Liver (tissue), 9 donors: Measurements from ENCODE around the gene THSD7B. TPM values are rescaled to one million over a fixed set of nuclear protein-coding genes. Genes with fewer than 3 reads are reported as not detected.

ENCODE experiments used
- DNase-seq: peaks from one replicate; pipeline ENCODE4 v3.0.0-alpha.2; 2017; ENCODE audit warnings: low spot score
- H3K27ac ChIP-seq, 2 donors: one replicate each; pipeline ENCODE4 v1.7.0; 2013; ENCODE audit warnings: inconsistent platforms in 2 of 2, low read length in 2 of 2, control low read depth in 1 of 2, low read depth in 1 of 2, mild to moderate bottlenecking in 1 of 2
- H3K27me3 ChIP-seq, 4 donors: one replicate each; pipeline versions ENCODE4 v1.6.1 to v1.7.0; 2013; ENCODE audit warnings: low read length in 3 of 4, inconsistent platforms in 1 of 4, mild to moderate bottlenecking in 1 of 4, moderate library complexity in 1 of 4; ENCODE audit not compliant: control insufficient read depth in 4 of 4, insufficient read depth in 4 of 4
- H3K36me3 ChIP-seq, 4 donors: one replicate each; pipeline versions ENCODE4 v1.6.1 to v1.7.0; 2013; ENCODE audit warnings: low read length in 3 of 4, mild to moderate bottlenecking in 3 of 4, low read depth in 1 of 4, moderate library complexity in 1 of 4; ENCODE audit not compliant: control insufficient read depth in 4 of 4, insufficient read depth in 3 of 4
- H3K4me1 ChIP-seq, 4 donors: one replicate each; pipeline versions ENCODE4 v1.6.1 to v1.7.0; 2013; ENCODE audit warnings: low read length in 3 of 4, mild to moderate bottlenecking in 3 of 4, moderate library complexity in 1 of 4; ENCODE audit not compliant: control insufficient read depth in 4 of 4, insufficient read depth in 4 of 4
- H3K4me3 ChIP-seq, 3 donors: one replicate each; pipeline versions ENCODE4 v1.6.1 to v1.7.0; 2013; ENCODE audit warnings: low read length in 3 of 3, control low read depth in 1 of 3, low read depth in 1 of 3, mild to moderate bottlenecking in 1 of 3
- H3K9ac ChIP-seq, 2 donors: one replicate each; pipeline ENCODE4 v1.7.0; 2013; ENCODE audit warnings: low read length in 2 of 2, mild to moderate bottlenecking in 2 of 2, moderate library complexity in 2 of 2, control low read depth in 1 of 2, low read depth in 1 of 2
- H3K9me3 ChIP-seq, 4 donors: one replicate each; pipeline versions ENCODE4 v1.6.1 to v1.7.0; 2013; ENCODE audit warnings: low read length in 3 of 4; ENCODE audit not compliant: control insufficient read depth in 4 of 4
- ATF3 ChIP-seq: IDR thresholded peaks from 2 replicates; pipeline ENCODE4 v1.6.1; 2016; ENCODE audit warnings: antibody characterized with exemption
- CTCF ChIP-seq: fragments of 150-350 bp; IDR thresholded peaks from 2 replicates; pipeline ENCODE4 v1.5.1; 2017; ENCODE audit warnings: improper control_type of control experiment, low read depth, low read length; ENCODE audit not compliant: missing input control
- EGR1 ChIP-seq, 2 donors: IDR thresholded peaks; 2 replicates each; pipeline ENCODE4 v1.6.1; 2016 to 2018; ENCODE audit warnings: antibody characterized with exemption in 2 of 2, low read depth in 2 of 2
- FOXA1 ChIP-seq: IDR thresholded peaks from 2 replicates; pipeline ENCODE4 v1.6.1; 2016; ENCODE audit warnings: antibody characterized with exemption
- FOXA2 ChIP-seq: IDR thresholded peaks from 2 replicates; pipeline ENCODE4 v1.6.1; 2016; ENCODE audit warnings: antibody characterized with exemption
- GABPA ChIP-seq, 2 donors: IDR thresholded peaks in 1 of 2; conservative IDR thresholded peaks in 1 of 2; 2 replicates each; pipeline ENCODE4 v1.6.1; 2016; ENCODE audit warnings: antibody characterized with exemption in 2 of 2, mild to moderate bottlenecking in 1 of 2, moderate library complexity in 1 of 2
- HNF4A ChIP-seq, 2 donors: conservative IDR thresholded peaks; 2 replicates each; pipeline ENCODE4 v1.6.1; 2016; ENCODE audit warnings: antibody characterized with exemption in 2 of 2, mild to moderate bottlenecking in 2 of 2
- HNF4G ChIP-seq: IDR thresholded peaks from 2 replicates; pipeline ENCODE4 v1.6.1; 2016; ENCODE audit warnings: antibody characterized with exemption
- MAX ChIP-seq: IDR thresholded peaks from 2 replicates; pipeline ENCODE4 v1.6.1; 2016; ENCODE audit warnings: antibody characterized with exemption
- NR2F2 ChIP-seq: IDR thresholded peaks from 2 replicates; pipeline ENCODE4 v1.6.1; 2016; ENCODE audit warnings: antibody characterized with exemption
- RAD21 ChIP-seq, 2 donors: IDR thresholded peaks; 2 replicates each; pipeline ENCODE4 v1.6.1; 2016; ENCODE audit warnings: antibody characterized with exemption in 2 of 2, mild to moderate bottlenecking in 2 of 2
- RXRA ChIP-seq, 2 donors: IDR thresholded peaks; 2 replicates each; pipeline ENCODE4 v1.6.1; 2017 to 2018; ENCODE audit warnings: antibody characterized with exemption in 2 of 2, mild to moderate bottlenecking in 1 of 2
- SP1 ChIP-seq: IDR thresholded peaks from 2 replicates; pipeline ENCODE4 v1.6.1; 2018; ENCODE audit warnings: antibody characterized with exemption, mild to moderate bottlenecking
- TAF1 ChIP-seq: conservative IDR thresholded peaks from 2 replicates; pipeline ENCODE4 v1.6.1; 2016; ENCODE audit warnings: antibody characterized with exemption, mild to moderate bottlenecking
- YY1 ChIP-seq: IDR thresholded peaks from 2 replicates; pipeline ENCODE4 v1.6.1; 2016; ENCODE audit warnings: antibody characterized with exemption, mild to moderate bottlenecking
- ZBTB33 ChIP-seq: IDR thresholded peaks from 2 replicates; pipeline ENCODE4 v1.6.1; 2016; ENCODE audit warnings: antibody characterized with exemption
- WGBS: extraction: QIAGEN DNeasy Blood & Tissue Kit; methylation state at CpG from one replicate; pipeline ENCODE4 v1.1.7; 2013; 5-methylcytosine and 5-hydroxymethylcytosine counted together
- polyA plus RNA-seq, 2 donors: library from polyadenylated mRNA; stranded (reverse) in 1 of 2; unstranded in 1 of 2; fragments of 200-250 nt in 1 of 2; fragments of >200 nt in 1 of 2; fragmentation: Nextera tagmentation in 1 of 2; extraction: Ambion mirVana in 1 of 2; gene quantifications; one replicate each; pipeline versions ENCODE4 v1.2.1 to v1.2.3, GENCODE V29; 2013 to 2015
- total RNA-seq, 2 donors: library from RNA; depleted of rRNA; stranded (reverse); fragments of >200 nt; gene quantifications; one replicate each; pipeline ENCODE4 v1.2.3, GENCODE V29; 2014
- TF ChIP-seq, protein P1 (sequence below): IDR thresholded peaks from 2 replicates; pipeline ENCODE4 v1.6.1; 2016; ENCODE audit warnings: antibody characterized with exemption, mild to moderate bottlenecking
- donor health status: healthy.
- donor health status: healthy.
- donor health status: healthy.
- donor health status: healthy.
- donor health status: healthy.

Gene THSD7B
- total and polyA plus RNA-seq, 4 donors, result 0.01 to 0.75 (median 0.42) TPM; not detected in 1

DNA sequence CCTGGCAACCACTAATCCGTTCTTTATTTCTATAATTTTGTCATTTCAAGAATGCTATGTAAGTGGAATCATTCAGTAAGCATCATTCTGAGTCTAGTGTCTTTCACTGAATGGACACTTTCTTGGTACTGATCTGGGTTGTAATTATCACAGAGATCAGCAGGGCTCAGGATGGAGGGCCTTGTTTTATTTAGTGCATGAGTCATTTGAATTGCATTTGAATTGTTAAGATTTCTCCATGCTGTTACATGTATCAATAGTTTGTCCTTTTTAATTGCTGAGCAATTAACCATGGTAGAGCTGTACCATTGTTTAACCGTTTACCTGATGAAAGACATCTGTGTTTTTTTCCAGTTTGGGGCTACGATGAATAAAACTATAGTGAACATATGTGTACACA lies 256.4 kb downstream of the THSD7B start:
- H3K4me3 ChIP-seq, result no peak overlapping the region
- no peak overlapping the region for H3K27ac ChIP-seq
- H3K9ac ChIP-seq, result no peak overlapping the region
- H3K4me1 ChIP-seq, result no peaks in the 10 kb centered on the region
- no peaks in the 10 kb centered on the region for H3K9me3 ChIP-seq
- TF ChIP-seq NR2F2 (no peak), HNF4G (no peak)
- TF ChIP-seq, protein P1, sequence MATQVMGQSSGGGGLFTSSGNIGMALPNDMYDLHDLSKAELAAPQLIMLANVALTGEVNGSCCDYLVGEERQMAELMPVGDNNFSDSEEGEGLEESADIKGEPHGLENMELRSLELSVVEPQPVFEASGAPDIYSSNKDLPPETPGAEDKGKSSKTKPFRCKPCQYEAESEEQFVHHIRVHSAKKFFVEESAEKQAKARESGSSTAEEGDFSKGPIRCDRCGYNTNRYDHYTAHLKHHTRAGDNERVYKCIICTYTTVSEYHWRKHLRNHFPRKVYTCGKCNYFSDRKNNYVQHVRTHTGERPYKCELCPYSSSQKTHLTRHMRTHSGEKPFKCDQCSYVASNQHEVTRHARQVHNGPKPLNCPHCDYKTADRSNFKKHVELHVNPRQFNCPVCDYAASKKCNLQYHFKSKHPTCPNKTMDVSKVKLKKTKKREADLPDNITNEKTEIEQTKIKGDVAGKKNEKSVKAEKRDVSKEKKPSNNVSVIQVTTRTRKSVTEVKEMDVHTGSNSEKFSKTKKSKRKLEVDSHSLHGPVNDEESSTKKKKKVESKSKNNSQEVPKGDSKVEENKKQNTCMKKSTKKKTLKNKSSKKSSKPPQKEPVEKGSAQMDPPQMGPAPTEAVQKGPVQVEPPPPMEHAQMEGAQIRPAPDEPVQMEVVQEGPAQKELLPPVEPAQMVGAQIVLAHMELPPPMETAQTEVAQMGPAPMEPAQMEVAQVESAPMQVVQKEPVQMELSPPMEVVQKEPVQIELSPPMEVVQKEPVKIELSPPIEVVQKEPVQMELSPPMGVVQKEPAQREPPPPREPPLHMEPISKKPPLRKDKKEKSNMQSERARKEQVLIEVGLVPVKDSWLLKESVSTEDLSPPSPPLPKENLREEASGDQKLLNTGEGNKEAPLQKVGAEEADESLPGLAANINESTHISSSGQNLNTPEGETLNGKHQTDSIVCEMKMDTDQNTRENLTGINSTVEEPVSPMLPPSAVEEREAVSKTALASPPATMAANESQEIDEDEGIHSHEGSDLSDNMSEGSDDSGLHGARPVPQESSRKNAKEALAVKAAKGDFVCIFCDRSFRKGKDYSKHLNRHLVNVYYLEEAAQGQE, result no peak
- no peaks in the 10 kb centered on the region for H3K36me3 ChIP-seq
- 86% methylated on average over 3 of the region's 3 CpGs for WGBS
- H3K27me3 ChIP-seq, result no peaks in the 10 kb centered on the region
- no peak for DNase-seq

DNA sequence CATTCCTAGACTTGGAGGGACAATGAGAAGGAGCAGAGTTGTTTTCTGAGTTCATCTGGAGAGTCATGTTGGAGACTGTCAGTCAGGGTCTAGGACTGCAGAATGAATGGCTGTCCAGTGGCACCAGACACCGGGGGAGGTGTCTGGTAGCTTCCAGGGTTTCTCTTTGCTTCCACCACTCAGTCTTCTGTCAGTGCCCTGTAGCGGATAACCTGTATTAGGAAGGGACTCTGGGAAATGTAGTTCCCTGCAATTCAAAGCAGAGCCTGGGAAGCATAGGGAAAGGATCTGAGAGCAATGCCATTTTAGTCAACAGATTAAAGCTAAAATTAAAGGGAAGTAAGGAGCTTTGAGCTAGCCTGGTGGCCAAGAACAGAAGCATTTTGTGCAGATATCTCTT lies 257.9 kb downstream of the THSD7B start:
- Histone ChIP-seq H3K27me3 (no peaks in the 10 kb centered on the region), H3K9ac (no peak overlapping the region), H3K4me1 (no peaks in the 10 kb centered on the region), H3K36me3 (no peaks in the 10 kb centered on the region), H3K27ac (no peak overlapping the region), H3K9me3 (peaks cover 0 to 2% (median 1%) of the 10 kb centered on the region in 4 donors), H3K4me3 (no peak overlapping the region)
- no peak for DNase-seq
- WGBS, result 79% methylated on average over 2 of the region's 2 CpGs
- TF ChIP-seq EGR1 (IDR thresholded peaks at IDR 0.05; ENCODE audit: low read depth in 2 of 2) (no peak), ZBTB33 (no peak)

- H3K9ac ChIP-seq, result no peak overlapping the region
- no peaks in the 10 kb centered on the region for H3K4me1 ChIP-seq
- no peak for TF ChIP-seq ZBTB33
- no peak for TF ChIP-seq SP1
- TF ChIP-seq MAX, result no peak
- no peak for TF ChIP-seq TAF1
- TF ChIP-seq RAD21 (IDR thresholded peaks at IDR 0.05), result no peak
- no peak for TF ChIP-seq EGR1 (IDR thresholded peaks at IDR 0.05; ENCODE audit: low read depth in 2 of 2)
- no peak for TF ChIP-seq HNF4A (conservative IDR thresholded peaks at IDR 0.05)
- TF ChIP-seq CTCF, result no peak
- no peak for TF ChIP-seq FOXA2
- TF ChIP-seq FOXA1, result no peak
- no peak for TF ChIP-seq NR2F2
- TF ChIP-seq ATF3, result no peak
- TF ChIP-seq YY1, result no peak
- TF ChIP-seq GABPA (IDR thresholded peaks at IDR 0.05 in 1 of 2, conservative IDR thresholded peaks at IDR 0.05 in 1 of 2), result no peak
- TF ChIP-seq RXRA (IDR thresholded peaks at IDR 0.05), result no peak
- no peak for TF ChIP-seq HNF4G
- no peak overlapping the region for H3K4me3 ChIP-seq
- no peak for DNase-seq
- no peak overlapping the region for H3K27ac ChIP-seq
- WGBS, result 90% methylated on average over 4 of the region's 4 CpGs
- H3K27me3 ChIP-seq, result no peaks in the 10 kb centered on the region
- H3K36me3 ChIP-seq, result no peaks in the 10 kb centered on the region
- H3K9me3 ChIP-seq, result peaks cover 0 to 2% (median 1%) of the 10 kb centered on the region in 4 donors
These were observed 266.4 kb downstream of the THSD7B start for GRCh38 chr2:137031731-137032130.
